Renal pelvis (tissue), 4 donors: ENCODE results near the gene TNFRSF9. TPM values are rescaled to one million over a fixed set of nuclear protein-coding genes. Genes with fewer than 3 reads are reported as not detected.

Source experiments
- DNase-seq: peaks from one replicate; pipeline ENCODE4 v3.0.0-alpha.2; 2013
- polyA plus RNA-seq, 3 donors: library from polyadenylated mRNA; unstranded; fragments of 120-200 nt; gene quantifications; one replicate each; pipeline ENCODE4 v1.2.1, GENCODE V29; 2013; ENCODE audit not compliant: insufficient read length in 3 of 3

TNFRSF9 gene
- polyA plus RNA-seq, 3 donors: 0.07 to 0.12 (median 0.12) TPM

GRCh38 chr1:7873801-7874795, 66.5 kb downstream of the TNFRSF9 start:
- no peak for DNase-seq

GRCh38 chr1:7871136-7871535, 69.5 kb downstream of the TNFRSF9 start:
- no peak for DNase-seq

GRCh38 chr1:7869136-7869920, 71.3 kb downstream of the TNFRSF9 start:
- DNase-seq: no peak

DNA sequence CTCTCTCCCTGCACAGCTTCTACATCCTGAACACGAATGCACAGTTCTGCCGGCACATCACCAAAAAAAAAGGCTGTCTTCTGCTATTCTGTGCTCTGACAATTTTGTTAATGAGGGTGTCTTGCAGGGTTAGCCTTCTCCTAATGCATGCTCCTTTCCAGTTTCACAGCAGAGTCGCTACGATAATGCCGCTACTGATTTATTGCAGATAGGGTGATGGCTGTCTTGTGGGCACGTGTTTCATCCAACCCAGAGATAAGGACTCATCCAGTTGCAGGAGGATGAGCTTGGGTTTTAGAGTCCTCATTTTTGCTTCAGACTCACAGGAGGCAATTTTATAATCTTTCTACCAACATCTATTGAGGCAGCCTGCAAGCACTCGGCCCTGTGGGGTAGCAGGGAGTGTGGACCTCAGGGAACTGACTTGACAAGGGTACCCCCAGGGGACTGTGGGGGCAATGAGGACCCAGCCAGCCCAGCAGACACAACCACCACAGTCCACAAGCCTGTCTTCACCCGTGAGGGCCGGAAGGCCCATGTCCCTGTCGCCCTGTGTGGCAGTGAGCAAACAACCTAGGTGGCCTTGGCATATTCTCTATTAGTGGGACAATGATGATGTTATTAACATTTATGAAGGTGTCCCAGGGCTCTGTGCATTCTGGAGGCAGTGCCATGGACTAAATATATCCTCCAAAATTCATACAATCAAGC, 72.4 kb downstream of the TNFRSF9 start:
- DNase-seq: no peak

DNA sequence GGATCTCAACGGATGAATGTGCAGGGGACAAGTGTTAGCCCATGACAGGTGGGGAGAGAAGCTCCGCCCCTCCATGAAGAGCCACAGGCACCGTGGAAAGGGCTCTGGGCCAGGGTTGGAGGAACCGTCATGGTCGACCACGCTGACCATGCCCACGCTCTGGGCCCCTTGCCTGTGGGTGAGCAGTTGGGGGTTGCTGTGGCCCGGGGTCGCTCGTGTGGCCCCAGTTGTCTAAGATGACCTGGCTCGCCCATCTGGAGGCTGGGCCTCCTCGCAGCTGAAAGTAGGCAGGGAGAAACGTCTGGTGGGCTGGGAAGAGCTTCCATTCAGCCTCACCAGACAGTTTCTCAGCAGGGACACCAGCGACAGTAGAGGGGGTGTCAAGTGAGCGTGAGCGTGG, 74.7 kb downstream of the TNFRSF9 start:
- DNase-seq: no peak

Other genes starting within 250 kb of the TNFRSF9 start
- gene VAMP3, start 169.5 kb downstream of the TNFRSF9 start, polyA plus RNA-seq: 100 to 1,000 TPM in 1 of 3 donors, 10 to 100 TPM in 2; 91.7 to 100 (median 99.2) TPM
- gene PER3, start 156.5 kb downstream of the TNFRSF9 start, polyA plus RNA-seq: 10 to 100 TPM; 10.8 to 14.1 (median 11.8) TPM
- gene UTS2, start 87.8 kb downstream of the TNFRSF9 start, polyA plus RNA-seq: under 1 TPM in 1 of 3 donors, not detected in 2; 0.13 TPM
- 100 to 1,000 TPM; 299 to 348 (median 328) TPM for gene PARK7, start 20.9 kb upstream of the TNFRSF9 start, polyA plus RNA-seq
- 10 to 100 TPM; 18.1 to 24.6 (median 21.4) TPM for gene ERRFI1, start 85.5 kb upstream of the TNFRSF9 start, polyA plus RNA-seq